GM06990 (cell line): Measurements from ENCODE around the gene RNF180.
"Not testable (repeated sequence)": the region's sequence is repeated elsewhere in the genome, so short reads cannot be mapped to it uniquely, and the experiment has no call there.

Experiments used
- DNase-seq: peaks from one replicate; pipeline ENCODE4 v3.0.0-alpha.2; 2011; ENCODE audit not compliant: insufficient read length; ENCODE audit errors: extremely low read depth
- H3K27me3 ChIP-seq: replicated peaks from 2 replicates; pipeline ENCODE4 v1.6.0; 2011; ENCODE audit warnings: low read length; ENCODE audit not compliant: control insufficient read depth, insufficient read depth
- H3K36me3 ChIP-seq: 2 replicates; pipeline ENCODE4 v1.5.1; 2011; ENCODE audit warnings: low read length; ENCODE audit not compliant: control insufficient read depth, insufficient read depth
- H3K4me3 ChIP-seq: replicated peaks from 2 replicates; pipeline ENCODE4 v1.5.1; 2011; ENCODE audit warnings: low read depth, mild to moderate bottlenecking, control low read depth, low read length
- TF ChIP-seq, protein P1 (sequence below): IDR thresholded peaks from 2 replicates; pipeline ENCODE4 v1.5.1; 2011; ENCODE audit warnings: low read length, control low read depth, mild to moderate bottlenecking, inconsistent platforms; ENCODE audit not compliant: insufficient read depth, poor library complexity, severe bottlenecking

RNF180 gene

DNA sequence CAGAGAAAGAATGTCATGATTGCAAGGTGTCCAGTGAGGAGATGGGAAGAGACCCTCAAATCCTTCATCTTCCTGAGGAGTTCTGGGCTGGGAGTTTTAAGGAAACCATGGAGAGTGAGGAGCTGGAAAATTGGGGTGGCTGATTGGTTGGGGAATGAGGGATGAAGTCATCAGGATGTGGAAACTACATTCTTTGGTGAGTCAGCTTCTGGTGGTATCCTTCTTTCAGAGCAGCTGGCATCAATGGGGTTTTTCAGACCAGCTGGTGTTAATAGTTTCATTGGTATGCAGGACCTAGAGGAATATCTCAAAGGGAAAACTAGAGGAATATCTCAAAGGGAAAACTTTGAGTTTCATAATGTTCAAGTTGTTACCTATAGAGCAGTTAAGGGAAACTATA lies 45.2 kb downstream of the RNF180 start:
- TF ChIP-seq, protein P1, sequence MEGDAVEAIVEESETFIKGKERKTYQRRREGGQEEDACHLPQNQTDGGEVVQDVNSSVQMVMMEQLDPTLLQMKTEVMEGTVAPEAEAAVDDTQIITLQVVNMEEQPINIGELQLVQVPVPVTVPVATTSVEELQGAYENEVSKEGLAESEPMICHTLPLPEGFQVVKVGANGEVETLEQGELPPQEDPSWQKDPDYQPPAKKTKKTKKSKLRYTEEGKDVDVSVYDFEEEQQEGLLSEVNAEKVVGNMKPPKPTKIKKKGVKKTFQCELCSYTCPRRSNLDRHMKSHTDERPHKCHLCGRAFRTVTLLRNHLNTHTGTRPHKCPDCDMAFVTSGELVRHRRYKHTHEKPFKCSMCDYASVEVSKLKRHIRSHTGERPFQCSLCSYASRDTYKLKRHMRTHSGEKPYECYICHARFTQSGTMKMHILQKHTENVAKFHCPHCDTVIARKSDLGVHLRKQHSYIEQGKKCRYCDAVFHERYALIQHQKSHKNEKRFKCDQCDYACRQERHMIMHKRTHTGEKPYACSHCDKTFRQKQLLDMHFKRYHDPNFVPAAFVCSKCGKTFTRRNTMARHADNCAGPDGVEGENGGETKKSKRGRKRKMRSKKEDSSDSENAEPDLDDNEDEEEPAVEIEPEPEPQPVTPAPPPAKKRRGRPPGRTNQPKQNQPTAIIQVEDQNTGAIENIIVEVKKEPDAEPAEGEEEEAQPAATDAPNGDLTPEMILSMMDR: no peak
- no peaks in the 10 kb centered on the region for H3K36me3 ChIP-seq
- no peak overlapping the region for H3K4me3 ChIP-seq
- no peaks in the 10 kb centered on the region for H3K27me3 ChIP-seq
- no peak for DNase-seq

DNA sequence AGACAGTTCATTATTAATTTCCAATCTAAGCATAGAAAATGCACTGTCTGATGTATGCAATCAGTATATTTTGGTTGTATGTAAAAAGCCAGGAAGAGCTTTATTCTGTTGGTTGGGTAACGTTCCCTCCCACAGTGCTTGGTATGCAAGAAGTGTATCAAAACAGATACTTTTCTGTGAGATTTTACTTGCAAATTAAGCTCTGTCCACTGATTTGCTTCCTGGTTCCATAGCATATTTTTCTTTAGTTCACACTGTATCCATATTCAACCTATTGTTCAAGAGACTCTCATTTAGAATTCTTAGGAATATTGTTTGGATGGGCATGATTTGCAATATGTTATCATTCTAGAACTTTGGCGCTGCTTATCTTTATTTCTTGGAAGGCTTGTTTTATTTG lies 47.4 kb downstream of the RNF180 start:
- no peak for DNase-seq
- Histone ChIP-seq H3K4me3 (no peak overlapping the region), H3K27me3 (no peaks in the 10 kb centered on the region), H3K36me3 (no peaks in the 10 kb centered on the region)
- TF ChIP-seq, protein P1: no peak

DNA sequence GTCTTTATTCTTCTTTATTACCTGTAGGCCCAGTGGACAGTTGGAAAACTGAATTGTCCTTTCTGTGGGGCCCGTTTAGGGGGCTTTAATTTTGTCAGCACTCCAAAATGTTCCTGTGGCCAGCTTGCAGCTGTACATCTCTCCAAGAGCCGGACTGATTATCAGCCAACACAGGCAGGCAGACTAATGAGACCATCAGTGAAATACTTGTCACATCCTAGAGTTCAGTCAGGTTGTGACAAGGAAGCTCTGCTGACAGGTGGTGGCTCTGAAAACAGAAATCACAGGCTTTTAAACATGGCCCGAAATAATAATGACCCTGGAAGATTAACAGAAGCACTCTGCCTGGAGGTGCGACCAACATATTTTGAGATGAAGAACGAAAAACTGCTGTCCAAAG lies 47.9 kb downstream of the RNF180 start:
- H3K27me3 ChIP-seq: no peaks in the 10 kb centered on the region
- no peak overlapping the region for H3K4me3 ChIP-seq
- TF ChIP-seq, protein P1: no peak
- no peaks in the 10 kb centered on the region for H3K36me3 ChIP-seq
- DNase-seq: no peak

DNA sequence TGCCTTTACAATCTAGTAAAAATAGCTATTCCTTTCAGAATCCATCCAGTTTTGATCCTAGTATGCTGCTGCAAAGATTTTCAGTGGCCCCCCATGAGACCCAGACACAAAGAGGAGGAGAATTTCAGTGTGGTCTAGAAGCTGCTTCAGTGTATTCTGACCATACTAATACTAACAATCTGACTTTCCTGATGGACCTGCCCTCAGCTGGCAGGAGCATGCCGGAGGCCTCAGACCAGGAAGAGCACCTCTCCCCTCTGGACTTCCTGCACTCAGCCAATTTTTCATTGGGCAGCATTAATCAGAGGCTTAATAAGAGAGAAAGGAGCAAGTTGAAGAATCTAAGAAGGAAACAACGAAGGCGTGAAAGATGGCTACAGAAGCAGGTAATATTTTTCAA lies 48.5 kb downstream of the RNF180 start:
- no peak for DNase-seq
- Histone ChIP-seq H3K4me3 (no peak overlapping the region), H3K36me3 (no peaks in the 10 kb centered on the region)

DNA sequence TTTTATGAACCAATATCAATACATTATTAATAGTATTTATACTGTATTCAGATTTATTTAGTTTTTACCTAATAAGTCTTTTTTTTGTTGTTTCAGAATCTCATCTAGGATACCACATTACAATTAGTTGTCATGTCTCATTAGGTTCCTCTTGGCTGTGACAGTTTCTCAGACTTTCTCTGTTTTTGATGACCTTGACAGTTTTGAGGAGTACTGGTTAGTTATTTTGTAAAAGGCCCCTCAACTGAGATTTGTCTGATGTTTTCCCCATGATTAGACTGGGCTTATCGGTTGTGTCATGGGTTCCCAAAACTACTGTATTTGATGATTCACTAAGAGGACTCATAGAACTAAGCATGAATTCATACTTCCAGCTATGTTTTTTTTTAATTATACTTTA lies 56.3 kb downstream of the RNF180 start:
- Histone ChIP-seq H3K27me3 (no peaks in the 10 kb centered on the region), H3K36me3 (no peaks in the 10 kb centered on the region), H3K4me3 (no peak overlapping the region)
- TF ChIP-seq, protein P1: no peak
- no peak for DNase-seq

More for the DNA sequence above, 48.5 kb downstream of the RNF180 start:
- H3K27me3 ChIP-seq: no peaks in the 10 kb centered on the region
- TF ChIP-seq, protein P1: no peak

DNA sequence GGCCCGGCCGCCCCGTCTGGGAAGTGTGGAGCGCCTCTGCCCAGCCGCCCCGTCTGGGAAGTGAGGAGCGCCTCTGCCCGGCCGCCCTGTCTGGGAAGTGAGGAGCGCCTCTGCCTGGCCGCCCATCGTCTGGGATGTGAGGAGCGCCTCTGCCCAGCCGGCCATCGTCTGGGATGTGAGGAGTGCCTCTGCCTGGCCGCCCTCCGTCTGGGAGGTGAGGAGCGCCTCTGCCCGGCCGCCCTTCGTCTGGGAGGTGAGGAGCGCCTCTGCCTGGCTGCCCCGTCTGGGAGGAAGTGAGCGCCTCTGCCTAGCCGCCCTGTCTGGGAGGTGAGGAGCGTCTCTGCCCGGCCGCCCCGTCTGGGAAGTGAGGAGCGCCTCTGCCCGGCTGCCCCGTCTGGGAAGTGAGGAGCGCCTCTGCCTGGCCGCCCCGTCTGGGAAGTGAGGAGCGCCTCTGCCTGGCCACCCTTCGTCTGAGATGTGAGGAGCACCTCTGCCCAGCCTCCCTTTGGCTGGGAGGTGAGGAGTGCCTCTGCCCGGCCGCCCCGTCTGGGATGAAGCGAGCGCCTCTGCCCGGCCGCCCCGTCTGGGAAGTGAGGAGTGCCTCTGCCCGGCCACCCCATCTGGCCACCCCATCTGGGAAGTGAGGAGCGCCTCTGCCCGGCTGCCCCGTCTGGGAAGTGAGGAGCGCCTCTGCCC lies 59.8 kb downstream of the RNF180 start:
- not testable (repeated sequence) for DNase-seq, H3K27me3 ChIP-seq, H3K4me3 ChIP-seq, H3K36me3 ChIP-seq

DNA sequence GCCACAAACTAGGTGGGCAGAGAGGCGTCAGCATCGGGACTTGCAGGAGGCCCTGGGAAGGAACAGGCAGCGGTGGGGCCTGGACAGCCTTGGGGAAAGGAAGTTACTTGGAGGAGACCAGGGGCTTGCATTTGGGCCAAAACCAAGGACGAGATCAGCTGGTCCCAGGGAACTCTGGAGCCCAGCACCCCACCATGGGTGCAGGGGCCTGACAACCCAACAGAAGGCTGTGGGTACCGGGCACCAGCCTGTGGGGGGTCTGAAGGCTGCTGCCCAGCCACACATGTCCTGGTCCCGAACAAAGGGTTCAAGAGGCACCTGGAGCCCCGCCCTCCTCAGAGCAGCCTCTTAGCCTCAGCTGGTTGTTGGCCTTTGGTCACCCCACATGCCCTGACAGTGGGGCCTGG lies 61.5 kb downstream of the RNF180 start:
- DNase-seq, H3K36me3 ChIP-seq: not testable (repeated sequence)

More for the DNA sequence above, 61.5 kb downstream of the RNF180 start:
- not testable (repeated sequence) for H3K4me3 ChIP-seq, H3K27me3 ChIP-seq
